Breast epithelium (tissue), 3 donors: ENCODE measurements around the gene ADRM1.

ENCODE experiments used
- CTCF ChIP-seq, 3 donors: fragments of 450-650 bp; IDR thresholded peaks; one replicate each; pipeline ENCODE4 v1.5.1; 2016 to 2017; ENCODE audit warnings: antibody characterized with exemption in 3 of 3, mild to moderate bottlenecking in 3 of 3, moderate library complexity in 3 of 3
- POLR2A ChIP-seq: fragments of 450-650 bp; IDR thresholded peaks from one replicate; pipeline ENCODE4 v1.6.1; 2016; ENCODE audit warnings: antibody characterized with exemption, mild to moderate bottlenecking, moderate library complexity
- POLR2AphosphoS5 ChIP-seq, 3 donors: sonication (generic); formaldehyde crosslinking; IDR thresholded peaks; one replicate each; pipeline ENCODE4 v1.6.1; 2017; ENCODE audit warnings: antibody characterized with exemption in 3 of 3

- TF ChIP-seq CTCF (IDR thresholded peaks at IDR 0.05) (no peak), POLR2A (no peak), POLR2AphosphoS5 (IDR thresholded peaks at IDR 0.05) (no peak)
These were observed 21.4 kb downstream of the ADRM1 start for GRCh38 chr20:62323980-62324906.
